Stimulated activated naive B cell treated with anti-CD40 and anti-IgM and Interleukin-4, amounts not matched to agents 10 μg/mL and 1 μg/mL and 100 μg/mL, for 72 hours (primary cell): ENCODE data around the gene AATF.

Experiments used
- ATAC-seq, 2 donors: fragments of 150-1000 bp; cut with Tn5 transposase; replicated peaks; 2 replicates each; pipeline ENCODE4 v1.10.0; 2021; ENCODE audit warnings: moderate library complexity in 1 of 2
- DNase-seq: peaks from one replicate; pipeline ENCODE4 v3.0.0; 2021
- H3K27ac Mint-ChIP-seq: one replicate; pipeline ENCODE4 v1.8.0; 2022; ENCODE audit warnings: mild to moderate bottlenecking, mixed read lengths
- H3K27me3 Mint-ChIP-seq, 2 donors: one replicate each; pipeline ENCODE4 v1.8.0; 2022; ENCODE audit warnings: mixed read lengths in 2 of 2
- H3K36me3 Mint-ChIP-seq, 2 donors: one replicate each; pipeline ENCODE4 v1.8.0; 2022; ENCODE audit warnings: mixed read lengths in 2 of 2, mild to moderate bottlenecking in 1 of 2
- H3K4me1 Mint-ChIP-seq, 2 donors: one replicate each; pipeline ENCODE4 v1.8.0; 2022; ENCODE audit warnings: mixed read lengths in 2 of 2, mild to moderate bottlenecking in 1 of 2
- H3K4me3 Mint-ChIP-seq, 2 donors: one replicate each; pipeline ENCODE4 v1.8.0; 2022; ENCODE audit warnings: mild to moderate bottlenecking in 2 of 2, mixed read lengths in 2 of 2, moderate library complexity in 1 of 2
- H3K9me3 Mint-ChIP-seq, 2 donors: one replicate each; pipeline ENCODE4 v1.8.0; 2022; ENCODE audit warnings: mixed read lengths in 2 of 2, mild to moderate bottlenecking in 1 of 2

The AATF gene

GRCh38 chr17:36999471-36999870 is 50.7 kb downstream of the AATF start:
- H3K36me3 Mint-ChIP-seq: peaks cover 73 to 77% of the 10 kb centered on the region in 2 donors
- peaks cover 14 to 19% of the 10 kb centered on the region in 2 donors for H3K9me3 Mint-ChIP-seq
- no peaks in the 10 kb centered on the region for H3K27me3 Mint-ChIP-seq

GRCh38 chr17:37016780-37017179 is 68.0 kb downstream of the AATF start:
- DNase-seq (no peak), ATAC-seq (no peak)
- no peaks in the 10 kb centered on the region for H3K27me3 Mint-ChIP-seq
- peaks cover 0 to 3% of the 10 kb centered on the region in 2 donors for H3K4me1 Mint-ChIP-seq
- no peak overlapping the region for H3K4me3 Mint-ChIP-seq
- H3K27ac Mint-ChIP-seq: peak overlapping the region; percentile 31
- no peaks in the 10 kb centered on the region for H3K9me3 Mint-ChIP-seq
- H3K36me3 Mint-ChIP-seq: peaks cover 20 to 43% of the 10 kb centered on the region in 2 donors

More at GRCh38 chr17:36999471-36999870, 50.7 kb downstream of the AATF start:
- no peak overlapping the region for H3K27ac Mint-ChIP-seq
- ATAC-seq: no peak
- H3K4me3 Mint-ChIP-seq: no peak overlapping the region
- DNase-seq: no peak
- H3K4me1 Mint-ChIP-seq: peaks cover 8 to 12% of the 10 kb centered on the region in 2 donors

GRCh38 chr17:37017404-37017803 is 68.7 kb downstream of the AATF start:
- H3K36me3 Mint-ChIP-seq: peaks cover 20 to 43% of the 10 kb centered on the region in 2 donors

GRCh38 chr17:37019117-37019740 is 70.5 kb downstream of the AATF start:
- no peak overlapping the region for H3K4me3 Mint-ChIP-seq
- DNase-seq: no peak
- H3K4me1 Mint-ChIP-seq: no peaks in the 10 kb centered on the region
- ATAC-seq: no peak
- H3K9me3 Mint-ChIP-seq: no peaks in the 10 kb centered on the region
- peaks cover 16 to 43% of the 10 kb centered on the region in 2 donors for H3K36me3 Mint-ChIP-seq
- H3K27me3 Mint-ChIP-seq: no peaks in the 10 kb centered on the region
- H3K27ac Mint-ChIP-seq: no peak overlapping the region

More at GRCh38 chr17:37017404-37017803, 68.7 kb downstream of the AATF start:
- Mint-ChIP-seq H3K9me3 (no peaks in the 10 kb centered on the region), H3K27me3 (no peaks in the 10 kb centered on the region), H3K4me3 (no peak overlapping the region), H3K4me1 (peaks cover 0 to 3% of the 10 kb centered on the region in 2 donors), H3K27ac (no peak overlapping the region)
- DNase-seq (no peak), ATAC-seq (no peak)

GRCh38 chr17:37019741-37020129 is 71.0 kb downstream of the AATF start:
- ATAC-seq: no peak
- Mint-ChIP-seq H3K9me3 (no peaks in the 10 kb centered on the region), H3K4me3 (no peak overlapping the region), H3K36me3 (peaks cover 17 to 42% of the 10 kb centered on the region in 2 donors), H3K4me1 (no peaks in the 10 kb centered on the region), H3K27me3 (no peaks in the 10 kb centered on the region), H3K27ac (no peak overlapping the region)
- DNase-seq: no peak

- Mint-ChIP-seq H3K27ac (no peak overlapping the region), H3K9me3 (no peaks in the 10 kb centered on the region), H3K4me1 (peaks cover 0 to 3% of the 10 kb centered on the region in 2 donors), H3K4me3 (no peak overlapping the region), H3K36me3 (peaks cover 16 to 33% of the 10 kb centered on the region in 2 donors), H3K27me3 (no peaks in the 10 kb centered on the region)
- DNase-seq (no peak), ATAC-seq (no peak)
Observed at GRCh38 chr17:37024181-37024637, 75.5 kb downstream of the AATF start.

- peaks cover 0 to 3% of the 10 kb centered on the region in 2 donors for H3K4me1 Mint-ChIP-seq
- no peak overlapping the region for H3K4me3 Mint-ChIP-seq
- H3K27me3 Mint-ChIP-seq: no peaks in the 10 kb centered on the region
- peaks cover 15 to 33% of the 10 kb centered on the region in 2 donors for H3K36me3 Mint-ChIP-seq
- no peak overlapping the region for H3K27ac Mint-ChIP-seq
- H3K9me3 Mint-ChIP-seq: no peaks in the 10 kb centered on the region
- DNase-seq: no peak
- no peak for ATAC-seq
Observed at GRCh38 chr17:37025238-37025637, 76.5 kb downstream of the AATF start.

GRCh38 chr17:37025847-37026530 is 77.2 kb downstream of the AATF start:
- H3K27ac Mint-ChIP-seq: no peak overlapping the region
- no peaks in the 10 kb centered on the region for H3K9me3 Mint-ChIP-seq
- peaks cover 15 to 29% of the 10 kb centered on the region in 2 donors for H3K36me3 Mint-ChIP-seq
- peak; percentile 27 for ATAC-seq
- no peak for DNase-seq
- no peak overlapping the region for H3K4me3 Mint-ChIP-seq
- H3K27me3 Mint-ChIP-seq: no peaks in the 10 kb centered on the region
- peaks cover 0 to 3% of the 10 kb centered on the region in 2 donors for H3K4me1 Mint-ChIP-seq

- no peaks in the 10 kb centered on the region for H3K9me3 Mint-ChIP-seq
- no peak for DNase-seq
- no peaks in the 10 kb centered on the region for H3K27me3 Mint-ChIP-seq
- H3K4me1 Mint-ChIP-seq: peaks cover 0 to 3% of the 10 kb centered on the region in 2 donors
- no peak overlapping the region for H3K4me3 Mint-ChIP-seq
- H3K36me3 Mint-ChIP-seq: peaks cover 16 to 30% of the 10 kb centered on the region in 2 donors
- no peak overlapping the region for H3K27ac Mint-ChIP-seq
- ATAC-seq: no peak
Observed at GRCh38 chr17:37026531-37026869, 77.7 kb downstream of the AATF start.

GRCh38 chr17:37028040-37028439 is 79.3 kb downstream of the AATF start:
- no peak overlapping the region for H3K4me3 Mint-ChIP-seq
- no peak for DNase-seq
- no peak for ATAC-seq
- H3K27ac Mint-ChIP-seq: no peak overlapping the region
- H3K36me3 Mint-ChIP-seq: peaks cover 22 to 31% of the 10 kb centered on the region in 2 donors
- no peaks in the 10 kb centered on the region for H3K27me3 Mint-ChIP-seq
- no peaks in the 10 kb centered on the region for H3K9me3 Mint-ChIP-seq
- peaks cover 0 to 3% of the 10 kb centered on the region in 2 donors for H3K4me1 Mint-ChIP-seq

- no peak overlapping the region for H3K27ac Mint-ChIP-seq
- H3K9me3 Mint-ChIP-seq: no peaks in the 10 kb centered on the region
- ATAC-seq: no peak
- DNase-seq: no peak
- H3K36me3 Mint-ChIP-seq: peaks cover 13 to 32% of the 10 kb centered on the region in 2 donors
- H3K4me3 Mint-ChIP-seq: no peak overlapping the region
- H3K27me3 Mint-ChIP-seq: no peaks in the 10 kb centered on the region
- H3K4me1 Mint-ChIP-seq: no peaks in the 10 kb centered on the region
Observed at GRCh38 chr17:37031493-37032083, 82.8 kb downstream of the AATF start.

GRCh38 chr17:37037590-37038155 is 88.9 kb downstream of the AATF start:
- Mint-ChIP-seq H3K36me3 (peaks cover 4 to 34% of the 10 kb centered on the region in 2 donors), H3K9me3 (no peaks in the 10 kb centered on the region), H3K27me3 (no peaks in the 10 kb centered on the region), H3K27ac (no peak overlapping the region), H3K4me1 (no peaks in the 10 kb centered on the region), H3K4me3 (no peak overlapping the region)
- ATAC-seq (no peak), DNase-seq (no peak)

- Mint-ChIP-seq H3K4me1 (no peaks in the 10 kb centered on the region), H3K4me3 (no peak overlapping the region), H3K27ac (peak overlapping the region; percentile 14), H3K27me3 (no peaks in the 10 kb centered on the region), H3K36me3 (peaks cover 10 to 36% of the 10 kb centered on the region in 2 donors), H3K9me3 (no peaks in the 10 kb centered on the region)
- DNase-seq (no peak), ATAC-seq (no peak)
Observed at GRCh38 chr17:37039269-37039668, 90.5 kb downstream of the AATF start.

- Mint-ChIP-seq H3K27ac (no peak overlapping the region), H3K27me3 (no peaks in the 10 kb centered on the region), H3K36me3 (peaks cover 12 to 35% of the 10 kb centered on the region in 2 donors)
Observed at GRCh38 chr17:37041932-37042331, 93.2 kb downstream of the AATF start.

More at GRCh38 chr17:37041932-37042331, 93.2 kb downstream of the AATF start:
- DNase-seq: no peak
- no peak for ATAC-seq
- Mint-ChIP-seq H3K4me3 (no peak overlapping the region), H3K9me3 (no peaks in the 10 kb centered on the region), H3K4me1 (peaks cover 0 to 4% of the 10 kb centered on the region in 2 donors)
